Vagina (tissue), 2 donors: Measurements from ENCODE around the gene PCSK6.

Experiments used
- POLR2A ChIP-seq, 2 donors: fragments of 450-650 bp; IDR thresholded peaks; one replicate each; pipeline ENCODE4 v1.6.1; 2017; ENCODE audit warnings: antibody characterized with exemption in 2 of 2, mild to moderate bottlenecking in 2 of 2, moderate library complexity in 2 of 2
- TF ChIP-seq, protein P1 (sequence below), 3 experiments: fragments of 450-650 bp in 2 of 3; fragments of 200-600 bp in 1 of 3; sonication (generic) in 1 of 3; IDR thresholded peaks; one replicate each; pipeline ENCODE4 v1.5.1; 2017 to 2019; ENCODE audit warnings: antibody characterized with exemption in 3 of 3, mild to moderate bottlenecking in 2 of 3, moderate library complexity in 2 of 3

DNA sequence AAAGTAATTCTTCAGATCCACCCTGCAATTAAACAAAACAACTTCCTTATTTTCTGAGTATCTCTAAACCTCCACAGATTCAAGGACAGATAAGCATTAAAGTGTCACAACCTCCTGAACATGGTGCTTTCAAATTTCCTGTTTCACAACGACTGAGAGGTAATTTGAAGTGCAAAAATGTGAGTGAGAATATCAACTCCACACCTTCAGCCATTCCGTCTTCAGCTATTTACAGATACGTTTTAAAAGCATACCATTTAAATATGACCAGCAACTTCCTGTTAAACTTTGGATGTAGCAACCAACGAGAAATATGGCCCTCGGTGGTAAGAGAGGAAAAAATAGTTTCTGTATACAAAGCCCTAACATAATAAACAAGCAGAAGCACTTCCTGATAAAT is 32.1 kb upstream of the PCSK6 start:
- TF ChIP-seq, protein P1, sequence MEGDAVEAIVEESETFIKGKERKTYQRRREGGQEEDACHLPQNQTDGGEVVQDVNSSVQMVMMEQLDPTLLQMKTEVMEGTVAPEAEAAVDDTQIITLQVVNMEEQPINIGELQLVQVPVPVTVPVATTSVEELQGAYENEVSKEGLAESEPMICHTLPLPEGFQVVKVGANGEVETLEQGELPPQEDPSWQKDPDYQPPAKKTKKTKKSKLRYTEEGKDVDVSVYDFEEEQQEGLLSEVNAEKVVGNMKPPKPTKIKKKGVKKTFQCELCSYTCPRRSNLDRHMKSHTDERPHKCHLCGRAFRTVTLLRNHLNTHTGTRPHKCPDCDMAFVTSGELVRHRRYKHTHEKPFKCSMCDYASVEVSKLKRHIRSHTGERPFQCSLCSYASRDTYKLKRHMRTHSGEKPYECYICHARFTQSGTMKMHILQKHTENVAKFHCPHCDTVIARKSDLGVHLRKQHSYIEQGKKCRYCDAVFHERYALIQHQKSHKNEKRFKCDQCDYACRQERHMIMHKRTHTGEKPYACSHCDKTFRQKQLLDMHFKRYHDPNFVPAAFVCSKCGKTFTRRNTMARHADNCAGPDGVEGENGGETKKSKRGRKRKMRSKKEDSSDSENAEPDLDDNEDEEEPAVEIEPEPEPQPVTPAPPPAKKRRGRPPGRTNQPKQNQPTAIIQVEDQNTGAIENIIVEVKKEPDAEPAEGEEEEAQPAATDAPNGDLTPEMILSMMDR (IDR thresholded peaks at IDR 0.05), result no peak
- TF ChIP-seq POLR2A (IDR thresholded peaks at IDR 0.05), result no peak
